Eye (tissue), 1 donor: ENCODE measurements around the gene ADGRF4.

Source experiments
- DNase-seq: peaks from one replicate; pipeline ENCODE4 v3.0.0-alpha.2; 2015

ADGRF4 gene

GRCh38 chr6:47686411-47686810, 12.0 kb upstream of the ADGRF4 start:
- DNase-seq = no peak

- DNase-seq = no peak
These were observed 10.9 kb upstream of the ADGRF4 start for GRCh38 chr6:47687432-47687831.

- no peak for DNase-seq
These were observed 8.2 kb upstream of the ADGRF4 start for GRCh38 chr6:47690214-47690613.

- no peak for DNase-seq
These were observed 7.6 kb upstream of the ADGRF4 start for GRCh38 chr6:47690791-47691190.

GRCh38 chr6:47697925-47698324, 455 bp upstream of the ADGRF4 start:
- no peak for DNase-seq

- DNase-seq = no peak
These were observed 1.7 kb downstream of the ADGRF4 start for GRCh38 chr6:47700053-47700452.

- DNase-seq = no peak
These were observed 2.2 kb downstream of the ADGRF4 start for GRCh38 chr6:47700596-47700995.

- no peak for DNase-seq
These were observed 3.0 kb downstream of the ADGRF4 start for GRCh38 chr6:47701363-47701762.

GRCh38 chr6:47709160-47709559, 10.8 kb downstream of the ADGRF4 start:
- DNase-seq = no peak

- DNase-seq = no peak
These were observed 11.9 kb downstream of the ADGRF4 start for GRCh38 chr6:47710295-47710694.

GRCh38 chr6:47713200-47713599, 14.8 kb downstream of the ADGRF4 start:
- no peak for DNase-seq

GRCh38 chr6:47714802-47715201, 16.4 kb downstream of the ADGRF4 start:
- DNase-seq = no peak

GRCh38 chr6:47715782-47716181, 17.4 kb downstream of the ADGRF4 start:
- no peak for DNase-seq

- no peak for DNase-seq
These were observed 17.8 kb downstream of the ADGRF4 start for GRCh38 chr6:47716207-47716606.

- no peak for DNase-seq
These were observed 20.2 kb downstream of the ADGRF4 start for GRCh38 chr6:47718571-47718970.

- DNase-seq = no peak
These were observed 22.8 kb downstream of the ADGRF4 start for GRCh38 chr6:47721189-47721588.

GRCh38 chr6:47722194-47722593, 23.8 kb downstream of the ADGRF4 start:
- DNase-seq = no peak

- DNase-seq = no peak
These were observed 25.9 kb downstream of the ADGRF4 start for GRCh38 chr6:47724300-47724699.

GRCh38 chr6:47727391-47727790, 29.0 kb downstream of the ADGRF4 start:
- DNase-seq = no peak

GRCh38 chr6:47729019-47729418, 30.6 kb downstream of the ADGRF4 start:
- no peak for DNase-seq

GRCh38 chr6:47729457-47729856, 31.1 kb downstream of the ADGRF4 start:
- no peak for DNase-seq

- DNase-seq = peak; percentile 14
These were observed 35.6 kb downstream of the ADGRF4 start for GRCh38 chr6:47733879-47734558.

GRCh38 chr6:47734831-47735481, 36.6 kb downstream of the ADGRF4 start:
- no peak for DNase-seq

- no peak for DNase-seq
These were observed 37.8 kb downstream of the ADGRF4 start for GRCh38 chr6:47736083-47736700.
